T-cell (primary cell): ENCODE data around the gene SLC39A12. TPM values are rescaled to one million over a fixed set of nuclear protein-coding genes. Genes with fewer than 3 reads are reported as not detected.

Source experiments
- ATAC-seq, 4 experiments: fragments of 200-7000 bp in 3 of 4; fragments of 150-1000 bp in 1 of 4; cut with Tn5 transposase; replicated peaks in 1 of 4; 1 replicate in 3 of 4; 2 replicates in 1 of 4; pipeline ENCODE4 v1.10.0; 2021; ENCODE audit warnings: moderate library complexity in 3 of 4, mild to moderate bottlenecking in 2 of 4, moderate number of reproducible peaks in 1 of 4
- CTCF ChIA-PET, 2 donors: fragments of 300-600 bp; sonication (Branson Sonifier 250); formaldehyde crosslinking; loops; one replicate each; lab custom pipeline; 2022; ENCODE audit warnings: antibody characterized with exemption in 2 of 2; lab: Charles Lee
- POLR2A ChIA-PET, 2 donors: fragments of 300-600 bp; sonication (Branson Sonifier 250); formaldehyde crosslinking; loops; one replicate each; lab custom pipeline; 2022; ENCODE audit warnings: antibody characterized with exemption in 2 of 2; lab: Charles Lee
- DNase-seq, 35 experiments: peaks; one replicate each; pipeline versions ENCODE4 v3.0.0 to v3.0.0-alpha.2; 2013 to 2023
- H3K27ac ChIP-seq: one replicate; pipeline ENCODE4 v1.5.1; 2013; ENCODE audit warnings: low read length
- H3K27me3 ChIP-seq, 2 experiments: replicated peaks in 1 of 2; 1 replicate in 1 of 2; 2 replicates in 1 of 2; pipeline versions ENCODE4 v1.6.1 to v1.7.0; 2013; ENCODE audit warnings: low read length in 1 of 2, mixed read lengths in 1 of 2; ENCODE audit not compliant: control insufficient read depth in 2 of 2, insufficient read depth in 2 of 2; ENCODE audit errors: extremely low read depth in 1 of 2
- H3K36me3 ChIP-seq, 2 donors: 1 replicate in 1 of 2; 2 replicates in 1 of 2; pipeline versions ENCODE4 v1.6.1 to v1.7.0; 2013; ENCODE audit warnings: low read length in 1 of 2; ENCODE audit not compliant: control insufficient read depth in 2 of 2, insufficient read depth in 1 of 2; ENCODE audit errors: extremely low read depth in 1 of 2
- H3K4me1 ChIP-seq, 2 experiments: 1 replicate in 1 of 2; 2 replicates in 1 of 2; pipeline versions ENCODE4 v1.6.1 to v1.7.0; 2013; ENCODE audit warnings: low read length in 2 of 2, mixed read lengths in 1 of 2; ENCODE audit not compliant: insufficient read depth in 2 of 2, control insufficient read depth in 1 of 2; ENCODE audit errors: extremely low read depth in 1 of 2
- H3K4me3 ChIP-seq, 2 donors: 1 replicate in 1 of 2; 2 replicates in 1 of 2; pipeline versions ENCODE4 v1.5.1 to v1.7.0; 2013; ENCODE audit warnings: mild to moderate bottlenecking in 2 of 2, low read length in 1 of 2, moderate library complexity in 1 of 2; ENCODE audit not compliant: control insufficient read depth in 1 of 2; ENCODE audit errors: extremely low read depth in 1 of 2
- H3K9me3 ChIP-seq: 2 replicates; pipeline ENCODE4 v1.7.0; 2013
- H3K27ac Mint-ChIP-seq, 2 donors: one replicate each; pipeline ENCODE4 v1.8.0; 2020 to 2021; ENCODE audit warnings: mild to moderate bottlenecking in 2 of 2, mixed read lengths in 2 of 2
- H3K27me3 Mint-ChIP-seq, 2 donors: one replicate each; pipeline ENCODE4 v1.8.0; 2021 to 2022; ENCODE audit warnings: mixed read lengths in 2 of 2
- H3K36me3 Mint-ChIP-seq: one replicate; pipeline ENCODE4 v1.8.0; 2021; ENCODE audit warnings: mixed read lengths
- H3K4me1 Mint-ChIP-seq, 3 donors: one replicate each; pipeline ENCODE4 v1.8.0; 2020 to 2022; ENCODE audit warnings: mixed read lengths in 3 of 3, mild to moderate bottlenecking in 1 of 3
- H3K4me3 Mint-ChIP-seq, 3 donors: one replicate each; pipeline ENCODE4 v1.8.0; 2020 to 2022; ENCODE audit warnings: mild to moderate bottlenecking in 3 of 3, mixed read lengths in 3 of 3, moderate library complexity in 3 of 3
- H3K9me3 Mint-ChIP-seq, 3 donors: one replicate each; pipeline ENCODE4 v1.8.0; 2020 to 2022; ENCODE audit warnings: mixed read lengths in 3 of 3
- WGBS: methylation state at CpG from one replicate; pipeline ENCODE4 v1.1.5; 2013; ENCODE audit warnings: missing lambda C conversion rate; ENCODE audit not compliant: insufficient coverage; 5-methylcytosine and 5-hydroxymethylcytosine counted together
- total RNA-seq, 35 experiments: library from RNA in 6 of 35; stranded (reverse) in 6 of 35; fragments of 120-200 nt in 1 of 35; gene quantifications; one replicate each; pipeline versions ENCODE4 v1.2.1 to v1.2.4 and lab custom pipeline; 2013 to 2026

SLC39A12 gene
- total RNA-seq, 5 donors from 2014 or later (not counting 1 experiment from before 2014, with no cell fraction given), result not detected

DNA sequence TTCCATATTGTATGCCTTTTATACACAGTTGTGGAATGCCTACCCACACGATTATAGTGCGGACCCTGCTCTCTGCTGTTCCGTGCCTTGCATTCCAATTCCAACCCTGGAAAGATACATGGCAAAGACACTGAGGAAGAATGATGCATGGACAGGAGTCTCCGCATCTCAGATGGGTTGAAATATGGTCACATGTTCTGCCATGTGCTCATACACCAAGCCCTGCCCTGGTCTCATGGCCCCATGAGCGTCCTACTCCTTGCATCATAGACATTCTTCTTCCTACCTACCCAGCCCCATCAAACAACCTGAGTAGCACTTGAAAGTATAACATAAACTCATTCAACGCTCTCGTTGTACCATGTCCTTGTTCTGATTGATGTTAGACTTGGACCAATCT lies 6.3 kb downstream of the SLC39A12 start:
- ChIA-PET CTCF (no interaction called here), POLR2A (no interaction called here)
- ATAC-seq, result no peak
- Mint-ChIP-seq H3K27ac (no peak overlapping the region), H3K36me3 (no peaks in the 10 kb centered on the region), H3K27me3 (peaks cover 0 to 3% of the 10 kb centered on the region in 2 donors), H3K4me1 (no peaks in the 10 kb centered on the region), H3K9me3 (peaks cover 2 to 8% (median 7%) of the 10 kb centered on the region in 3 donors), H3K4me3 (no peak overlapping the region)
- H3K27ac ChIP-seq, result no peak overlapping the region
- no peak overlapping the region for H3K4me3 ChIP-seq
- no peaks in the 10 kb centered on the region for H3K9me3 ChIP-seq
- 93% methylated on average over 5 of the region's 7 CpGs for WGBS
- no peaks in the 10 kb centered on the region for H3K4me1 ChIP-seq
- no peaks in the 10 kb centered on the region for H3K27me3 ChIP-seq
- no peaks in the 10 kb centered on the region for H3K36me3 ChIP-seq
- no peak for DNase-seq

DNA sequence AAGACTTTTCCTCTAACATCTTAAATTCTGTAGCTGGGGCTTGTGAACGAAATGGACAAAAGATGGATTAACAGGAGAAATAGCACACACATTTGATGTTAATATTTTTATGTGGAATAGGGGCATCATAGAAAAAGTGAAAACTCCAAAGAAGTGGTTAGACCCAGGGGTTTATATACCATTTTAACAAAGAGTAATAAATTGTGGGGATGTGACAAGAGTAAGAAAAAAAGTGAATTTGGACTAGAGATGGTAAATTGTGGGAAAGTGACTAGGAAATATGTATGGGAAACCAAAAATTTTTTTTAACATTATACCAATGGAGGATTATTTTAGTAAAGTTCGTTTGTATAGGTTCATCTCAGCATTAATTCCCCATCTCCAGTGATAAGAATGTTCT lies 8.2 kb downstream of the SLC39A12 start:
- Mint-ChIP-seq H3K9me3 (peaks cover 2 to 8% (median 7%) of the 10 kb centered on the region in 3 donors), H3K27ac (no peak overlapping the region), H3K4me3 (no peak overlapping the region), H3K4me1 (no peaks in the 10 kb centered on the region), H3K36me3 (no peaks in the 10 kb centered on the region), H3K27me3 (peaks cover 0 to 3% of the 10 kb centered on the region in 2 donors)
- no peaks in the 10 kb centered on the region for H3K9me3 ChIP-seq
- ChIA-PET POLR2A (no interaction called here), CTCF (no interaction called here)
- no peaks in the 10 kb centered on the region for H3K27me3 ChIP-seq
- no CpG with 5 or more reads among the region's 2 CpGs for WGBS
- no peak overlapping the region for H3K4me3 ChIP-seq
- H3K36me3 ChIP-seq, result no peaks in the 10 kb centered on the region
- no peak for DNase-seq
- H3K4me1 ChIP-seq, result no peaks in the 10 kb centered on the region
- H3K27ac ChIP-seq, result no peak overlapping the region
- no peak for ATAC-seq

DNA sequence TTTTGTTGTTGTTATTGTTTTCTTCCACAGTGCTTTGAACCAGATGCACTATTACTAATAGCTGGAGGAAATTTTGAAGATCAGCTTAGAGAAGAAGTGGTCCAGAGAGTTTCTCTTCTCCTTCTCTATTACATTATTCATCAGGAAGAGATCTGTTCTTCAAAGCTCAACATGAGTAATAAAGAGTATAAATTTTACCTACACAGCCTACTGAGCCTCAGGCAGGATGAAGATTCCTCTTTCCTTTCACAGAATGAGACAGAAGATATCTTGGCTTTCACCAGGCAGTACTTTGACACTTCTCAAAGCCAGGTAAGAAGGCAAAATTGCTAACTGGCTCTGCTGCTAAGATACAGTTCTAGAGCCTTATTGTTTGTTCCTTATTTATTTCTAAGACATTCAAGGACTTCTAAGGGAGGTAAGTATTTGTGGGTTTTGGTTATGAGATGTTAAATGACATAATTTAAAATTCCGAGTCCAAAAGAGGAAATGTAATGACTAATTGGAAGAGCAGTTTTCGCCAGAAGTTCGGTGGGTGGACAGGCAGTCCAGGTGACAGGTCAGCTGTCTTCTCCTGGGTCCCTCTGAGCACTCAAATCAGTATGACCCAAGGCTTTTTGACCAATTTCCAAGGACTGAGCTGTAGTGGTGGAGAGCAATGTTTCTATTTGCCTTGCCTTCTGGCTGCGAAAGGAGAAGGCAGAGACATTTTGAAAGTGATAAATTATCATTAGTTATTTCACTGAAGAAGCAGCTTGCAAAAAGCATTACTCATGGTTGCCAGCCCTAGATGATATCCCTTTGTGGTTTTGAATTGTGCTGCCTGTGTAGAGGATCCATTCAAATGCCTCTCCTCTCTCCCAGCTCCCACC lies 10.1 kb downstream of the SLC39A12 start:
- H3K4me3 ChIP-seq, result no peak overlapping the region
- ChIA-PET CTCF (no interaction called here), POLR2A (no interaction called here)
- ATAC-seq, result no peak
- Mint-ChIP-seq H3K27me3 (peaks cover 0 to 3% of the 10 kb centered on the region in 2 donors), H3K4me3 (no peak overlapping the region), H3K27ac (no peak overlapping the region), H3K4me1 (no peaks in the 10 kb centered on the region), H3K36me3 (no peaks in the 10 kb centered on the region), H3K9me3 (peaks cover 2 to 8% (median 7%) of the 10 kb centered on the region in 3 donors)
- H3K27me3 ChIP-seq, result no peaks in the 10 kb centered on the region
- WGBS, result 77% methylated on average over 3 of the region's 4 CpGs
- H3K36me3 ChIP-seq, result no peaks in the 10 kb centered on the region
- no peaks in the 10 kb centered on the region for H3K9me3 ChIP-seq
- H3K4me1 ChIP-seq, result no peaks in the 10 kb centered on the region
- H3K27ac ChIP-seq, result no peak overlapping the region
- DNase-seq, result no peak

DNA sequence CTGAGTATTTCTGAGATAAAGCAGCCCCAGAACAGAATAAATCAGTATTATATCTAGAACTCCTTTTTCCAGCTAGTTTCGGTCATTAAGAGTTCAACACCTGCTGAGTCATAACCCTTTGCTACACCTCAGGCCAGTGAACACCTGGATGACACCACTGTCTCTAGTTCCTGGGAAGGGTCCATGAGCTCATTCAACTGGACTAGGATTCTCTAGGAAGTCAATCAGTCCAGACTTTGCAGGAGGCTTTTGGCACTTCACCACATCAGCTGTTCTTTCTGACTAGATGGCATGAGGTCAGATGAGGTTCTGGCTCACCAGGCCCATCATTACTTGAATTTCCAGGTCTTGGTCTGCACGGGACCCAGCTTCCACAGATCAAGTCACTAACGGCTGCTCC lies 11.7 kb downstream of the SLC39A12 start:
- ChIA-PET CTCF (no interaction called here), POLR2A (interaction anchor here in 1 of 2 donors (0.6 kb wide), 1 partner anchor 33 kb away, joined by 4 read pairs; no protein-coding TSS in a partner anchor)
- Histone ChIP-seq H3K9me3 (no peaks in the 10 kb centered on the region), H3K27ac (no peak overlapping the region), H3K36me3 (no peaks in the 10 kb centered on the region), H3K27me3 (no peaks in the 10 kb centered on the region), H3K4me1 (no peaks in the 10 kb centered on the region), H3K4me3 (no peak overlapping the region)
- Mint-ChIP-seq H3K27me3 (peaks cover 0 to 3% of the 10 kb centered on the region in 2 donors), H3K27ac (no peak overlapping the region), H3K36me3 (no peaks in the 10 kb centered on the region), H3K4me1 (no peaks in the 10 kb centered on the region), H3K9me3 (peaks cover 2 to 9% (median 8%) of the 10 kb centered on the region in 3 donors), H3K4me3 (no peak overlapping the region)
- WGBS, result 79% methylated on average over 3 of the region's 3 CpGs
- DNase-seq (no peak), ATAC-seq (no peak)

DNA sequence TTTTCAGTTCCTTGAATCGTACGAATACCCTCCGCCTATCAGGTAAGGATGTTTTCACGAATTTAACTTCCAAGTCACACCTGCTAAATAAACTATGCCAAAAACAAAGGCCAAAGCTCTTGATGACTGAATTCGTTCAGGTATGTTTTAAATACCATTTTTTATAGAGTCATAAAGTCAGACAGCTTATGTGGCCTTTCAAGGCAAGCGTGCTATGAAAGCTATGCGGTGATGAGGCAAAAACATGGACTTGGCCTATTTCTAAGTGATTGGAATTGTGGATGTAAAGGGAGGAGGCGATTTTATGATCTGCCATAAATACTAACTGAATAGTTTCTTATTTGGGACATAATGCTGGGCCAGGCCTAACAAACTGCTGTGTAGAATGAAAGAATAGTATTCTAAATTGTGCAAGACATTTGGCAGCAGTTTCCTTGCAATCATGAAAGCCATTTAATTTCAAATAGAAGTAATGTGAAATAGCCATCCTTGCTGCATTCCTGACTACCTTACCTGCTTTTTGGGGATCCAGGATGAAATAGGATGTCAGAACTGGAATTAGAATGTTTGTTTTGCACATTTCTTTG lies 14.0 kb downstream of the SLC39A12 start:
- no peaks in the 10 kb centered on the region for H3K36me3 Mint-ChIP-seq
- no peak overlapping the region for H3K27ac Mint-ChIP-seq
- H3K27me3 Mint-ChIP-seq, result peaks cover 0 to 3% of the 10 kb centered on the region in 2 donors
- no peaks in the 10 kb centered on the region for H3K4me1 Mint-ChIP-seq
- Histone ChIP-seq H3K9me3 (no peaks in the 10 kb centered on the region), H3K36me3 (no peaks in the 10 kb centered on the region), H3K27me3 (no peaks in the 10 kb centered on the region), H3K4me1 (no peaks in the 10 kb centered on the region), H3K27ac (no peak overlapping the region), H3K4me3 (no peak overlapping the region)
- DNase-seq (no peak), ATAC-seq (no peak)
- H3K4me3 Mint-ChIP-seq, result no peak overlapping the region
- H3K9me3 Mint-ChIP-seq, result peaks cover 14 to 19% (median 17%) of the 10 kb centered on the region in 3 donors
- ChIA-PET CTCF (no interaction called here), POLR2A (no interaction called here)
- no CpG with 5 or more reads among the region's 8 CpGs for WGBS

DNA sequence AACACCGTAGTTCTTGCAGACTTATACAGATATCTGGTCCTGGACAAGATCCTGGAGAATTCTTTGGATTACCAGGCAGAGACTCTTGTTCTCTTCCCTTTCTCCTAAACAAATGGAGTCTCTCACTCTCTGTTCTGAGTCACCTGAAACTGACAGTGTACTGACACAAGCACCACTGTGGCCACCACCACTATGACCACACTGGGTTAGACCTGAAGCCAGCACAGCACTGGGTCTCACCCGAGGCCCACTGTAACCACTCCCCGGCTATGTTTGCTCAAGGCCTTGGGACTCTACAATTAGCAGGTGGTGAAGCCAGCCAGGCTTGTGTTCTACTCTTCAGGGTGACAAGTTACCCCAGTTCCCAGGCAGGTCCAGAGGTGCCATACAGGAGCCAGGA lies 22.8 kb downstream of the SLC39A12 start:
- H3K27ac Mint-ChIP-seq, result no peak overlapping the region
- WGBS, result 84% methylated on average over 3 of the region's 3 CpGs

More for the DNA sequence above, 22.8 kb downstream of the SLC39A12 start:
- CTCF ChIA-PET, result no interaction called here
- H3K9me3 ChIP-seq, result no peaks in the 10 kb centered on the region
- POLR2A ChIA-PET, result no interaction called here
- ATAC-seq (no peak), DNase-seq (no peak)
- Mint-ChIP-seq H3K36me3 (no peaks in the 10 kb centered on the region), H3K4me3 (no peak overlapping the region), H3K4me1 (no peaks in the 10 kb centered on the region), H3K9me3 (peaks cover 10 to 19% (median 12%) of the 10 kb centered on the region in 3 donors), H3K27me3 (peaks cover 0 to 2% of the 10 kb centered on the region in 2 donors)
- no peak overlapping the region for H3K27ac ChIP-seq
- no peaks in the 10 kb centered on the region for H3K4me1 ChIP-seq
- H3K27me3 ChIP-seq, result no peaks in the 10 kb centered on the region
- H3K36me3 ChIP-seq, result no peaks in the 10 kb centered on the region
- H3K4me3 ChIP-seq, result no peak overlapping the region
